Measurements from ENCODE around the gene AK8. TPM values are rescaled to one million over a fixed set of nuclear protein-coding genes. Genes with fewer than 3 reads are reported as not detected.

AK8 gene
- total RNA-seq, 1 experiment from 2014 or later, result 0.88 TPM

DNA sequence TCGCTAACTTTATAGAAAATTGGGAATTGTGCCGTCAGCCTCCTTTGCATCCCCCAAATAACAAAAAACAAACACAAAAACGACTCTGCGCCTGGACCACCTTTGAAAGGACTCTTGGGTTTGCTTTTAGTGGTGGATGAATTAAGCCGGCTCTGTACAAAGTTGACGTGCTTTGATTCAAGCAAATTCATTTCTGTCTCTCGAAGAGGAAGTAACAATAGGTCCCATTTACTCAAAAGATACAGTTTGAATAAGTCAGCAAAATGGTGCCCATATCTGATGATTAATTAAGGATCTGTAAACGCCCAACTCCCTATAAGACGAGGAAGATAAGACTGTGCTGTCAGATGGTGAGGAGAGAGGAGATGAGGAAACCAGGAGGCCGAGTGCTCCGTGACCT lies 67.8 kb downstream of the AK8 start:
- no TSS peak for BruUV-seq (replicated peaks)
- TF ChIP-seq, protein P1, sequence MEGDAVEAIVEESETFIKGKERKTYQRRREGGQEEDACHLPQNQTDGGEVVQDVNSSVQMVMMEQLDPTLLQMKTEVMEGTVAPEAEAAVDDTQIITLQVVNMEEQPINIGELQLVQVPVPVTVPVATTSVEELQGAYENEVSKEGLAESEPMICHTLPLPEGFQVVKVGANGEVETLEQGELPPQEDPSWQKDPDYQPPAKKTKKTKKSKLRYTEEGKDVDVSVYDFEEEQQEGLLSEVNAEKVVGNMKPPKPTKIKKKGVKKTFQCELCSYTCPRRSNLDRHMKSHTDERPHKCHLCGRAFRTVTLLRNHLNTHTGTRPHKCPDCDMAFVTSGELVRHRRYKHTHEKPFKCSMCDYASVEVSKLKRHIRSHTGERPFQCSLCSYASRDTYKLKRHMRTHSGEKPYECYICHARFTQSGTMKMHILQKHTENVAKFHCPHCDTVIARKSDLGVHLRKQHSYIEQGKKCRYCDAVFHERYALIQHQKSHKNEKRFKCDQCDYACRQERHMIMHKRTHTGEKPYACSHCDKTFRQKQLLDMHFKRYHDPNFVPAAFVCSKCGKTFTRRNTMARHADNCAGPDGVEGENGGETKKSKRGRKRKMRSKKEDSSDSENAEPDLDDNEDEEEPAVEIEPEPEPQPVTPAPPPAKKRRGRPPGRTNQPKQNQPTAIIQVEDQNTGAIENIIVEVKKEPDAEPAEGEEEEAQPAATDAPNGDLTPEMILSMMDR (IDR thresholded peaks at IDR 0.05; ENCODE audit: insufficient read depth in 1 of 2, low read depth in 1 of 2, low read length in 1 of 2, severe bottlenecking in 1 of 2, unreplicated experiment in 1 of 2), result no peak
- peaks cover 12% of the 10 kb centered on the region for H3K4me1 ChIP-seq
- peaks cover 15% of the 10 kb centered on the region for H3K27me3 Mint-ChIP-seq (ENCODE audit: insufficient read depth, unreplicated experiment)
- CTCF ChIA-PET, result no interaction called here
- POLR2A ChIA-PET, result no interaction called here
- H3K27me3 ChIP-seq (replicated peaks; ENCODE audit: control insufficient read depth, insufficient read depth, low read length), result no peaks in the 10 kb centered on the region; the same call in 1 of the 2 replicates
- H3K27ac Mint-ChIP-seq (ENCODE audit: unreplicated experiment), result no peak overlapping the region
- DNase-seq, result no peak
- H3K36me3 Mint-ChIP-seq (ENCODE audit: insufficient read depth, unreplicated experiment), result peaks cover 5% of the 10 kb centered on the region
- H3K4me3 Mint-ChIP-seq (ENCODE audit: unreplicated experiment), result no peak overlapping the region
- H3K9me3 ChIP-seq, result no peaks in the 10 kb centered on the region
- H3K4me1 Mint-ChIP-seq (ENCODE audit: low read depth, unreplicated experiment), result peaks cover 9% of the 10 kb centered on the region
- no peak overlapping the region for H3K4me3 ChIP-seq (ENCODE audit: low read depth, low read length)
- no peaks in the 10 kb centered on the region for H3K36me3 ChIP-seq (ENCODE audit: control insufficient read depth, insufficient read depth, low read length)
- intact Hi-C loops (cut with micrococcal nuclease; ENCODE audit: unreplicated experiment), result no loop called here
- H3K9me3 Mint-ChIP-seq (ENCODE audit: unreplicated experiment), result no peaks in the 10 kb centered on the region

DNA sequence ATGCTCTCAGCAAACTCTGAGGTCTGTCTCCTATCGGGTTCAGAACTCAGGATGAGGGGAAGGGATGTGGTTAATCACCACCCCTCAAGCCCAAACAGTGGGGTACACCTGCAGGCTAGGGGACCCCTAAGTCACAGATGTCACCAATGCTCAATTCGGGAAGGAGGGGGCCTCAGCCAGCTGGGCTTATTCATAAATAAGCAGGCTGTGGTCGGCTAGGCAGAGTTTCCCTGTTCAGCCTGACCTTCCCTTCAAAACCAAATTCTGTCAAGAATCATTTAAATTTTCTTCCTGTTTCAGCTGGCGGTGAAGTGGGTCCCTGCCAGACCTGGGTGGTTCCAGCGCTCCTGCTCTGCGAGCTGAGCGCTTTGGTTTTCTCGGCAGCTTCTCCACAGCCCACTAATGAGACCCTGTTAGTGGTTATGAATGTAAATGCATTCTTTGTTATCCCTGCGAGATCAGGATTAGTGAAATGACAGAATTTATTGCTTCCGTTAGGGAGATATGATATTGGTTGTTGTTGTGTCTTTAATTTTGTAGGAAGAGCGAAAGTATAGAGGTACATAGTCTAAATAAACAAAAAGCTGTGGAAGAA lies 68.3 kb downstream of the AK8 start:
- intact Hi-C loops (cut with micrococcal nuclease; ENCODE audit: unreplicated experiment), result no loop called here
- Mint-ChIP-seq H3K27ac (ENCODE audit: unreplicated experiment) (no peak overlapping the region), H3K27me3 (ENCODE audit: insufficient read depth, unreplicated experiment) (peaks cover 15% of the 10 kb centered on the region), H3K36me3 (ENCODE audit: insufficient read depth, unreplicated experiment) (peaks cover 5% of the 10 kb centered on the region), H3K9me3 (ENCODE audit: unreplicated experiment) (no peaks in the 10 kb centered on the region), H3K4me3 (ENCODE audit: unreplicated experiment) (no peak overlapping the region), H3K4me1 (ENCODE audit: low read depth, unreplicated experiment) (peaks cover 9% of the 10 kb centered on the region)
- ChIA-PET POLR2A (no interaction called here), CTCF (no interaction called here)
- TF ChIP-seq, protein P1 (IDR thresholded peaks at IDR 0.05; ENCODE audit: insufficient read depth in 1 of 2, low read depth in 1 of 2, low read length in 1 of 2, severe bottlenecking in 1 of 2, unreplicated experiment in 1 of 2), result no peak
- Histone ChIP-seq H3K4me1 (peaks cover 12% of the 10 kb centered on the region), H3K27me3 (replicated peaks; ENCODE audit: control insufficient read depth, insufficient read depth, low read length) (no peaks in the 10 kb centered on the region; the same call in 1 of the 2 replicates), H3K9me3 (no peaks in the 10 kb centered on the region), H3K36me3 (ENCODE audit: control insufficient read depth, insufficient read depth, low read length) (no peaks in the 10 kb centered on the region), H3K4me3 (ENCODE audit: low read depth, low read length) (no peak overlapping the region)
- DNase-seq, result no peak
- BruUV-seq (replicated peaks), result no TSS peak

DNA sequence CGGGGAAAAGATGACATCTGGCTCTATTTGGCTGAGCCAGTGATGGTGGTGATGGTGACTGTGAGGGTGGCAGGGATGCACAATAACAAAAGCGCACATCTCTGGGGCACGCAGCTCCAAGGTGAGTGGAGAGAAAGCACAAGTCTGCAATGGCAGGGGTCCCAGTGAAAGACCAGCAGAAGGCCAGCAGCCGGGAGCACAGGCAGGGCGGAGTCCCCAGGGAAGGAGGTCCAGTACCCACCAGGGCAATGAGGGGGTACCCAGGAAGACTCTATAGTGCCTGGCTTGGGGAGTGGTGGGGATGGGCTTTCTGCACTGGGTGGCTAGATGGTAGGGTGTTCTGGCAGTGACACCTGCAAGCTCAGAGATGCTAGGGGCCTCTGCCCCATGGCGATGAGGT lies 69.4 kb downstream of the AK8 start:
- CTCF ChIA-PET, result no interaction called here
- peaks cover 5% of the 10 kb centered on the region for H3K36me3 Mint-ChIP-seq (ENCODE audit: insufficient read depth, unreplicated experiment)
- peaks cover 9% of the 10 kb centered on the region for H3K4me1 Mint-ChIP-seq (ENCODE audit: low read depth, unreplicated experiment)
- intact Hi-C loops (cut with micrococcal nuclease; ENCODE audit: unreplicated experiment), result no loop called here
- H3K9me3 Mint-ChIP-seq (ENCODE audit: unreplicated experiment), result no peaks in the 10 kb centered on the region
- DNase-seq, result no peak
- POLR2A ChIA-PET, result no interaction called here
- H3K4me3 Mint-ChIP-seq (ENCODE audit: unreplicated experiment), result no peak overlapping the region
- peaks cover 11% of the 10 kb centered on the region for H3K27me3 Mint-ChIP-seq (ENCODE audit: insufficient read depth, unreplicated experiment)
- H3K4me1 ChIP-seq, result peaks cover 12% of the 10 kb centered on the region
- H3K36me3 ChIP-seq (ENCODE audit: control insufficient read depth, insufficient read depth, low read length), result no peaks in the 10 kb centered on the region
- no peaks in the 10 kb centered on the region; the same call in 1 of the 2 replicates for H3K27me3 ChIP-seq (replicated peaks; ENCODE audit: control insufficient read depth, insufficient read depth, low read length)
- no peaks in the 10 kb centered on the region for H3K9me3 ChIP-seq
- no peak overlapping the region for H3K4me3 ChIP-seq (ENCODE audit: low read depth, low read length)
- no TSS peak for BruUV-seq (replicated peaks)
- H3K27ac Mint-ChIP-seq (ENCODE audit: unreplicated experiment), result no peak overlapping the region
- TF ChIP-seq, protein P1 (IDR thresholded peaks at IDR 0.05; ENCODE audit: insufficient read depth in 1 of 2, low read depth in 1 of 2, low read length in 1 of 2, severe bottlenecking in 1 of 2, unreplicated experiment in 1 of 2), result no peak

Data from Caco-2 (cell line).